ENCODE measurements around the gene PDP2. TPM values are rescaled to one million over a fixed set of nuclear protein-coding genes. Genes with fewer than 3 reads are reported as not detected.

Gene PDP2
- total RNA-seq, 1 donor = 6.2 TPM

DNA sequence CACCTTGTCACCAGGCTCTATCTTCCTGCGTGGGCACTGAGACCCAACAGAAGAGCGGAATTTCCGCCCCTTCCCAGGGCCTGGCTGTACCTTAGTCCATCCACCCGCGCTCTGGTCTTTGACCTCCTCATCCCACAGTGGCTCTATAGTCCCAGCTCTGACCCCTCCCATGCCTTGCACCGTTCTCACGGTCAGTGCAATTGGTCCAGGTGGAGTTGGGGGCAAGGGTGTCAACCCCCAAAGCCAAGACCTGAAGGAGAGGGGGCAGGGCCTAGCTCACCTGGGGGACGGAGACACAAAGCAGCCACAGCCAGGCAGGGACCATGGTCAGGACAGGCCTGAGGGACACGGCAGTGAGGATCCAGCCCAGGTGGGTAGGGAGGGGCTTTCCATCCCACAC, 37.4 kb downstream of the PDP2 start:
- TF ChIP-seq, protein P1, sequence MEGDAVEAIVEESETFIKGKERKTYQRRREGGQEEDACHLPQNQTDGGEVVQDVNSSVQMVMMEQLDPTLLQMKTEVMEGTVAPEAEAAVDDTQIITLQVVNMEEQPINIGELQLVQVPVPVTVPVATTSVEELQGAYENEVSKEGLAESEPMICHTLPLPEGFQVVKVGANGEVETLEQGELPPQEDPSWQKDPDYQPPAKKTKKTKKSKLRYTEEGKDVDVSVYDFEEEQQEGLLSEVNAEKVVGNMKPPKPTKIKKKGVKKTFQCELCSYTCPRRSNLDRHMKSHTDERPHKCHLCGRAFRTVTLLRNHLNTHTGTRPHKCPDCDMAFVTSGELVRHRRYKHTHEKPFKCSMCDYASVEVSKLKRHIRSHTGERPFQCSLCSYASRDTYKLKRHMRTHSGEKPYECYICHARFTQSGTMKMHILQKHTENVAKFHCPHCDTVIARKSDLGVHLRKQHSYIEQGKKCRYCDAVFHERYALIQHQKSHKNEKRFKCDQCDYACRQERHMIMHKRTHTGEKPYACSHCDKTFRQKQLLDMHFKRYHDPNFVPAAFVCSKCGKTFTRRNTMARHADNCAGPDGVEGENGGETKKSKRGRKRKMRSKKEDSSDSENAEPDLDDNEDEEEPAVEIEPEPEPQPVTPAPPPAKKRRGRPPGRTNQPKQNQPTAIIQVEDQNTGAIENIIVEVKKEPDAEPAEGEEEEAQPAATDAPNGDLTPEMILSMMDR (IDR thresholded peaks at IDR 0.05; ENCODE audit: insufficient read depth, low read length) = no peak
- DNase-seq (ENCODE audit: low read depth) = no peak

DNA sequence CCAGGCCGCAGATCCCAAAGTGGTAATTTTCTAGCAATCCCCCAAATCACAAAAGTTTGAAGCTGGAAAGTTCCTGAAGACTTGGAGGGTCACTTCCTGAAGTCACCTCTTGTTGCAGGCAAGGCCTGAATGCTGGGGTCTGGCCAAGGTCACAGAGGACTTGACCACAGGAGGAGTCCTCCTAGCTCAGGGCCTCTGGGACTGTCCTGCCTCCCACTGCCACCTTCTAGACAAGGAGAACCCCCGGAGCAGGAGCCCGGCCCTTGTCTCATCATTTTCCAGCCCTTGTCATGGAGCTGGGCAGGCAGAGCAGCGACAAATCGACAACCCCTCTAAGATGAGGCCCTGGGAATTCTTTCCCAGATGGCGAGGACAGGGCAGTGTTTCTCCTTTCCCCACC, 38.0 kb downstream of the PDP2 start:
- DNase-seq (ENCODE audit: low read depth) = no peak
- H3K4me3 ChIP-seq (ENCODE audit: low read depth, low read length) = no peak overlapping the region
- TF ChIP-seq, protein P1 (IDR thresholded peaks at IDR 0.05; ENCODE audit: insufficient read depth, low read length) = no peak

More for the DNA sequence above, 37.4 kb downstream of the PDP2 start:
- H3K4me3 ChIP-seq (ENCODE audit: low read depth, low read length) = no peak overlapping the region

DNA sequence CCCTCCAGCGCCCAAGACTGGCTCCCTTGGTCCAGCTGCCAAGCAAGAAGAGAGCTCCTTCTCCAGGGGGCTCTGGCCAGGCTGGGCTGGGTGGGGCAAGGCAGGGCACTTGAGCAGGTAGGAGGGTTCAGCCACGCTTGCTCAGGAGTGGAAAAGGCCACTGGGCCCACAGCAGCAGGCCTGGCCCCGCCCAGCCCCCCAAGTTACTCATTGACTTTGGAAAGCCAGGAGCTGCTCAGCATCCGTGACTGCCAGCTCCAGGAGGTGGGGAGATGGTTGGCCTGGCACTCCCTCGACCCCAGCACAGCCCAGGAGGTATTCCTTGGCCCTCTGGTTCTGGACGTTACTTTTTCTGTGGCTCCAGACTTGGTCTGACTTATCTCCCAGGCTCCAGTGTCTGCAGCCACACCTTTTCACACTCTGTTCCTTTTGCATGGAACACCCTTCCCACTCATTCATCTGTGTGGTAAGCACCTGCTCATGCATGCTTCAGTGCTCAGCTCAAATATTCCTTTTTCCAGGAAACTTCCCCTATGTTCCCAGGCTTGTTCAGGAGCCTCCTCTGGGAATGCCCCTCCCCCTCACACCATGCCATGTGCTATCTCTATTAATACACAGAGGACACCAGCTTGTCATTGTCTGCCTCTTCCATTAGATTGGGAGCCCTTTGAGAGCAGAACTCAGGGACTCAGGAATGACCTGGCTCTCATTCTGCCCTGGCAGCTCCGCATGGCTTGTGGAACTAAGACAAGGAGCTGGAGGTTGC, 38.7 kb downstream of the PDP2 start, which contains the start of gene CDH16:
TSS of gene CDH16 (minus strand) at position 83 of the 766 bp plus-strand sequence. CDS start 820 bp downstream, outside the sequence.
- TF ChIP-seq, protein P1 (IDR thresholded peaks at IDR 0.05; ENCODE audit: insufficient read depth, low read length) = no peak
- H3K4me3 ChIP-seq (ENCODE audit: low read depth, low read length) = no peak within 1 kb of the TSS
- DNase-seq (ENCODE audit: low read depth) = no peak

DNA sequence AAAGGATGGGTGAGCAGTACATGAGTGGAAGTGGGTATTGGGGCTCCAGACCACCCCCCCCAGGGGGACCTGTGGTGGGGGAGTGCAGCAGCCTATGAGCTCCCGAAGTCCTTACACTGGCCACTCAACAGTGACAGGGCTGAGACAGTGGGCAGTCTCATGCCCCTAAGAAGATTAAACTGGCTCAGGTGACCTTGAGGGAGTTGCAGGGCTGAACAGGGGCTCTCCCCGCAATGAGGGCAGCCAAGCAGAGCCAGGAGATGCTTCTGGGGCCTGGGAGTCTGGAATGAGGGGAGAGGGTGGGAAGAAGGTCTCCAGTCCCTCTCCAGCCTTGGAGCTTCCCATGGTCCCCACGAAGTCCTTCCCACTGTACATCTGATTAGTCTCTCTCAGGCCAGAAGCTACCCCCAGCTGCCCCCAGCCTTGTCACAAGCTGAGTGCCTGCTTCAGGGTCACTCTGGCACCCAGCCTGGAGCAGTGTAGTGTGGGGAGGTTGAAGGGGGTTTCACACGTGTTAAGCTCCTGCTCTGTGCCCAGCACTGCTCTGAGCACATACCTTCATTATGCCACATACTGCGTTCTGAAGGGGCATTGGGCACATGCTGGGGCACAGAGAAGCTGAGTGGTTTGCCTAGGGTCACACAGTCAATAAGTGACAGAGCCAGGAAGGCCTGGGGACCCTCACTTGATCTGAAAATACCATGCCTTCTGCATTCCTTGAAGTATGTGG, 39.4 kb downstream of the PDP2 start:
- no peak for DNase-seq (ENCODE audit: low read depth)
- no peak overlapping the region for H3K4me3 ChIP-seq (ENCODE audit: low read depth, low read length)
- TF ChIP-seq, protein P1 (IDR thresholded peaks at IDR 0.05; ENCODE audit: insufficient read depth, low read length) = no peak

DNA sequence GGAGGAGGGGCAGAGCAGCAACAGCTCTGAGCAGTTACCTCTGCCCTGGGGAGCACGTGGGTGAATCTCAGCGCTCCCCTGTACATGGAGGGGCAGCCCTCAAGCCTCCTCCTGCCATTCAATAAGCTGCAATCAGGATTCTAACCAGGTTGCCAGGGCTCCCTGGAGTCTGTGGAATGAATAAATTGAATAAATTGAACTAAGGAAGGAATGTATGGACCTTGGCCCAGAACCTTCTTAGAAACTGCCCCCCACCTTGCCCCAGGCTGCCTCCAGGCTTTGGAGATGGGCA, 39.9 kb downstream of the PDP2 start:
- no peak for DNase-seq (ENCODE audit: low read depth)
- H3K4me3 ChIP-seq (ENCODE audit: low read depth, low read length) = no peak overlapping the region
- TF ChIP-seq, protein P1 (IDR thresholded peaks at IDR 0.05; ENCODE audit: insufficient read depth, low read length) = no peak

DNA sequence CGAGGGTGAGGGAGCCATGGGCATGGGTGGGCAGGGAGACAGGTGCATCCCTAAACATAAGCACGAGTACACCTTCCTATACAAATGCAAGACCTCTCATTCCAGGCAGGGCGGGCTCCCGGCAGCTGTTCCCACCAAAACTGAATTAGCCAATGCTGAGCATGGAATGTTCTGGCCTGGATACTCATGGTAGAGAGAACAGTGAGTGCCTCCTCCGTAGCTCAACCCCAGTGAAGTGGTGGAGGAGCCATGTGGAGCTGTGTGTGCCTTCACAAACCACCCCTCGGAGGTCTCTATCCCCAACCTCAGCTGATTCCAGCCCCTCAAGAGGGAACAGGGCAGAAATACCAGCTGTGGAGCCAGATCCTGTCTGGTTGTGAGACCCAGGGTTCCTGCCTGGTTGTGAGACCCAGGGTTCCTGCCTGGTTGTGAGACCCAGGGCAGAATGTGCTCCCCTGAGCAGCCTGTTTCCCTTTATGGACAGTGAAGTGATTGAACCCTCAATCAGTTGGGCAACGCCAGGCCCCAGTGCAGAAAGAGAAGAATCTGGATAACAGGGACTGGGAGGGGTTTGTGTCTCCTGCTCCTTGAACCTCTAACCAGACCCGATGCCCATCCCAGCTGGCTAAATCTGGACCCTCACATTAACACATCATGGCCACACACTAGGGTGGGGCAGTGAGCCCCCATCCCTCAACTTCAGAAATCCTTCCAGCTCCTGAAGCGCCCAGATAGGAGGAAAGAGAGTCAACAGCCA, 40.8 kb downstream of the PDP2 start:
- TF ChIP-seq, protein P1 (IDR thresholded peaks at IDR 0.05; ENCODE audit: insufficient read depth, low read length) = no peak
- H3K4me3 ChIP-seq (ENCODE audit: low read depth, low read length) = no peak overlapping the region

More for the DNA sequence above, 40.8 kb downstream of the PDP2 start:
- DNase-seq (ENCODE audit: low read depth) = no peak
